Measurements from ENCODE around the gene NOC4L. TPM values are rescaled to one million over a fixed set of nuclear protein-coding genes. Genes with fewer than 3 reads are reported as not detected.
"Not testable (repeated sequence)": the region's sequence is repeated elsewhere in the genome, so short reads cannot be mapped to it uniquely, and the experiment has no call there.

Gene NOC4L
- total RNA-seq, 1 donor from 2014 or later, result 14.5 TPM

GRCh38 chr12:132140501-132140900 is 3.8 kb upstream of the NOC4L start:
- intact Hi-C loops (cut with DNase I), result no loop called here
- ATAC-seq (no peak), DNase-seq (ENCODE audit: low spot score) (no peak)

GRCh38 chr12:132140918-132141841 is 3.1 kb upstream of the NOC4L start:
- no peak for DNase-seq (ENCODE audit: low spot score)
- no peak for ATAC-seq
- intact Hi-C loops (cut with DNase I), result no loop called here

DNA sequence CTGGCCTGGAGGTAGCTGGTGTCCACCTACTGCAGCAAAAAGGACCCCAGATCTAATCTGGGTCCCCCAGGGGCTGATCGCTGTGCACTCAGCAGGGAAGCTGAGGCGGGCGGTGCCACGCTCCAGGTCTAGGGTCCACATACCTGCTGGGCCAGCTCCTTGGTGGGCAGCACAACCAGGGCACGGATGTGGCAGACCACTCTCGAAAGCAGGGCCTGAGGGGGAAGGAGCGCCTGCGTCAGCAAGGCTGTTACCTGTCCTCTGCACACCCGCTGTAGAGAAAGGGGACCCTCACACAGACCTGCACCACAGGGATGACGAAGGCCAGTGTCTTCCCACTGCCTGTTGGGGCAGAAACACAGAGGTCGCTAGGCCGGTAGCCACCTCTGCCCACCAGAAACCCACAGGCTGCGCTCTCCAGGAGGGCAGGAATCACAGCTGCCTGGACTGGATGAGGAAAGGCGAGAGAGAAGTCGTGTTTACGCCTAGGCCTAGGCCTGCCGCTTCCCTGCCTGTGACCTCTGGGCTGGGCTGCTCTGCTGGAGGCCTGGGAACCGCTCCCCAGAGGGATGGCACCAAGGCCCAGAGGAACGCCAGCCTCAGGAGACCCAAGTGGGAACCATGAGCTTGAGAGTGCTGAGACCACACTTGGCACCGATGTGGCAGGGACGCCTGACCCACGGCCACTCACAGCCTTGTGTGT is 2.1 kb upstream of the NOC4L start:
- no peak for ATAC-seq
- no peak for DNase-seq (ENCODE audit: low spot score)
- intact Hi-C loops (cut with DNase I), result no loop called here

- intact Hi-C loops (cut with DNase I), result no loop called here
- no peak for DNase-seq (ENCODE audit: low spot score)
- no peak for ATAC-seq
These were observed 1.4 kb upstream of the NOC4L start for GRCh38 chr12:132142679-132143335.

GRCh38 chr12:132143336-132144071 is 753 bp upstream of the NOC4L start:
- DNase-seq (ENCODE audit: low spot score), result peak; percentile 57
- no peak for ATAC-seq
- intact Hi-C loops (cut with DNase I), result no loop called here

- intact Hi-C loops (cut with DNase I), result no loop called here
These were observed 532 bp downstream of the NOC4L start for GRCh38 chr12:132144810-132145168.

DNA sequence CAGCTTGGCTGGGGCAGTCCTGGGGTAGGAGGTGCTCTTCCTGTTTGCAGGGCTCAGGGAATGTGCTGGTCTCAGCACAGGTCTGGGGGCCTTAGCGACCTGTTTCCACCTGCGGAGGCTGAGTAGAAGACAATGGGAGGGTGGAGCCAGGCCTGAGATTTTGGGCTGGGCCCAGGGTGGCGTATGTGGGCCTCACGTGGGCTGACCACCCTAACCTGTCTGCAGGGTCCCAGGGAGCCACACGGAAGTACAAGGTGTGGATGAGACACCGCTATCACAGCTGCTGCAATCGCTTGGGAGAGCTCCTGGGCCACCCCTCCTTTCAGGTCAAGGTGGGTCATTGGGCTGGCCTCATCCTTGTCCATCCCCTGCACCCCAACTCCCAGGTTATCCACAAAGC is 1.1 kb downstream of the NOC4L start:
- DNase-seq (ENCODE audit: low spot score), result no peak
- intact Hi-C loops (cut with DNase I), result no loop called here
- ATAC-seq, result no peak

More at GRCh38 chr12:132144810-132145168, 532 bp downstream of the NOC4L start:
- DNase-seq (ENCODE audit: low spot score) (no peak), ATAC-seq (no peak)

DNA sequence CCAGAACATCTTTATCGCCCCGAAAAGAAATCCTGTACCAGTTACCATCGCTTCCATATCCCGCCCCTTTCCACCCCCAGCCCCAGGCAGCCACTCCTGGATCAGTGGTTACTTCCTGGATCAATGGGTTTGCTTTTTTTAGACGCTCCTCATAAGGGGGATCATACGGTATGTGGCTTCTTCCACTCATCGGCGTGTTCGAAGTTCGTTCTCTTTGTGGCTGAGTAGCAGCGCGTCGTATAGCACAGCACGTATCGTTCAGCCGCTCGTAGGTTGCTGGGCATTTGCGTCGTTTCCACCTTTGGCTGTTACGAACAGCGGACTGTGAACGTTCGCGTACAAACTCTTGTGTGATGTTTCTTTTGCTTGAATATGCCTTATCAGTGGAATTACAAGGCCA is 1.8 kb downstream of the NOC4L start:
- intact Hi-C loops (cut with DNase I), result no loop called here
- DNase-seq (ENCODE audit: low spot score), result no peak

GRCh38 chr12:132146772-132147422 is 2.6 kb downstream of the NOC4L start:
- DNase-seq (ENCODE audit: low spot score) (no peak), ATAC-seq (no peak)
- intact Hi-C loops (cut with DNase I), result no loop called here

More for the DNA sequence above, 1.8 kb downstream of the NOC4L start:
- ATAC-seq, result no peak

DNA sequence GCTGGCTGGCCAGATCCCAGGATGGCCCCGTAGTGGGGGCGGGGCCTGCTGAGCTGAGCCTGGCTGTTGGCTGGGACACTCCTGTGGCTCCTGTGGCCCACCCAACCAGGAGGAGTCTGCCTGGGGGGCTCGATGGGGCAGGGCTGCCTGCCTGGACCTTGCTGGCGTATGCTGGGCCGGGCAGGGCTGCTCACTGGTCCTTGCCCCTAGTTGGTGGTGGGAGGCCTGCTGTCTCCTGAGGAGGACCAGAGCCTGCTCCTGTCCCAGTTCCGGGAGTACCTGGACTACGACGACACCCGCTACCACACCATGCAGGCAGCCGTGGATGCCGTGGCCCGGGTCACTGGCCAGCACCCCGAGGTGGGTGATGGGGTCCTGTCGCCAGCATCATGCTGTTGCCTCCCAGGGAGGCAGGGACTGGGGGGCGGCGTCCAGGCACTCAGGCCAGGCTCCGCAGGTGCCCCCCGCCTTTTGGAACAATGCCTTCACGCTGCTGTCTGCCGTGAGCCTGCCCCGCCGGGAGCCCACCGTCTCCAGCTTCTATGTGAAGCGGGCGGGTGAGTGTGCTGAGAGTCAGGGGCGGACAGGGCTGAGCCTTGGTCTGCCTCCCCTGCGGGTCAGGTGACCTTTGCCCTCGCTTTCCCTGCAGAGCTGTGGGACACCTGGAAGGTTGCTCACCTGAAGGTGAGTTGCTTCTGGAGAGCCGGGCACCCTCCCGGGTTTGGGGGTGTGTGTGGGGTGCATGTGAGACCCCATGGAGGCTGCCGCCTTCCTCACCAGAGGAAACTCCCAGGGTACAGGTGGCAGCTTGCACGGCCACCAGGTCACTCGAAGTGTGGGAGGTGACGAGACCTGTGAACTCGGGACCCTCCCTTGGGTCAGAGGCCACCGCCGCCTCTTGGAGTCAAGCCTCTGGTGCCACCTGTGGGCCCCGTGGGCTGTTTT is 3.4 kb downstream of the NOC4L start:
- ATAC-seq (no peak), DNase-seq (ENCODE audit: low spot score) (peak; percentile 59)
- intact Hi-C loops (cut with DNase I), result no loop called here

DNA sequence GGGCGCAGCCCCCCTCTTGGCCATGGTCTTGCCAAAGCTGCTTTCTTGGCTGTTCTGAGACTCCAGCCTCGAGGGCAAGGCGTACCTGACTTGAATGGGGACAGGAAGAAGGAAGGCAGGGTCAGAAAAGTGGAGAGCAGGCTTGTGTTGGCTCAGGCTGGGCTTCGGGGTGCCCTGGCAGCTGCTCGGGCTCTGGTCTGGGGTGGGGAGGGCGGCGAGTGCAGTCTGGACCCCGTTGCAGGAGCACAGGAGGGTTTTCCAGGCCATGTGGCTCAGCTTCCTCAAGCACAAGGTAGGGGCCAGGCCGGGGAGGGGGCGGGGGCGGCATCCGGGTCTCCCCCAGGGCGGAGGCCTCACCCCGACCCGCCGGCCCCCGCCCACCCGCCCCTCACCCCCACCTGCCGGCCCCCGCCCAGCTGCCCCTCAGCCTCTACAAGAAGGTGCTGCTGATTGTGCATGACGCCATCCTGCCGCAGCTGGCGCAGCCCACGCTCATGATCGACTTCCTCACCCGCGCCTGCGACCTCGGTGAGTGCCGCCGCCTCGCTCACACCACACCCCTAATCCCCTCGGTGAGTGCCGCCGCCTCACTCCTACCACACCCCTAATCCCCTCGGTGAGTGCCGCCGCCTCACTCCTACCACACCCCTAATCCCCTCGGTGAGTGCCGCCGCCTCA is 4.2 kb downstream of the NOC4L start:
- intact Hi-C loops (cut with DNase I), result no loop called here
- ATAC-seq, result no peak
- no peak for DNase-seq (ENCODE audit: low spot score)

DNA sequence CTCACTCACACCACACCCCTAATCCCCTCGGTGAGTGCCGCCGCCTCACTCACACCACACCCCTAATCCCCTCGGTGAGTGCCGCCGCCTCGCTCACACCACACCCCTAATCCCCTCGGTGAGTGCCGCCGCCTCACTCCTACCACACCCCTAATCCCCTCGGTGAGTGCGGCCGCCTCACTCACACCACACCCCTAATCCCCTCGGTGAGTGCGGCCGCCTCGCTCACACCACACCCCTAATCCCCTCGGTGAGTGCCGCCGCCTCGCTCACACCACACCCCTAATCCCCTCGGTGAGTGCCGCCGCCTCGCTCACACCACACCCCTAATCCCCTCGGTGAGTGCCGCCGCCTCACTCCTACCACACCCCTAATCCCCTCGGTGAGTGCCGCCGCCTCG is 5.3 kb downstream of the NOC4L start:
- intact Hi-C loops (cut with DNase I); DNase-seq (ENCODE audit: low spot score); ATAC-seq: not testable (repeated sequence)

GRCh38 chr12:132150780-132151144 is 6.5 kb downstream of the NOC4L start:
- intact Hi-C loops (cut with DNase I), result loop anchor here (10.0 kb wide), 1 partner anchor 454 kb away; no protein-coding TSS in a partner anchor
- ATAC-seq (no peak), DNase-seq (ENCODE audit: low spot score) (peak; percentile 53)

DNA sequence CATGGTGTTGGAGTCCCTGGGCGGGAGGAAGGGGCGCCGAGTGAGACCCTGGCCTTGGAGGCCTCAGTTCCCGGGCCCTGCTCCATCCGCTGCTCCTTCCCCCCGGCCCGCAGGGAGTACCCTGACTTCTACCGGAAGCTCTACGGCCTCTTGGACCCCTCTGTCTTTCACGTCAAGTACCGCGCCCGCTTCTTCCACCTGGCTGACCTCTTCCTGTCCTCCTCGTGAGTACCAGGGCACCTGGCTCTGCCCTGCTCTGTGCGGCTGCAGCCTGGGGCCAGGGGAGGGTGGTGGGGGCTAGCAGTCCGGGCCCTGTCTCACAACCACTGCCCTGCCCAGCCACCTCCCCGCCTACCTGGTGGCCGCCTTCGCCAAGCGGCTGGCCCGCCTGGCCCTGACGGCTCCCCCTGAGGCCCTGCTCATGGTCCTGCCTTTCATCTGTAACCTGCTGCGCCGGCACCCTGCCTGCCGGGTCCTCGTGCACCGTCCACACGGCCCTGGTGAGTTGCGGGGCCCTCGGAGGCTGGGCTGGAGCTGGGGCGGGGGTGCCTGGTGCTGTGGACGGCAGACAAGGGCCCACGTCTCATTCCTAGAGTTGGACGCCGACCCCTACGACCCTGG is 7.0 kb downstream of the NOC4L start:
- ATAC-seq (no peak), DNase-seq (ENCODE audit: low spot score) (peak; percentile 54)
- intact Hi-C loops (cut with DNase I), result loop anchor here (10.0 kb wide), 1 partner anchor 454 kb away; no protein-coding TSS in a partner anchor

DNA sequence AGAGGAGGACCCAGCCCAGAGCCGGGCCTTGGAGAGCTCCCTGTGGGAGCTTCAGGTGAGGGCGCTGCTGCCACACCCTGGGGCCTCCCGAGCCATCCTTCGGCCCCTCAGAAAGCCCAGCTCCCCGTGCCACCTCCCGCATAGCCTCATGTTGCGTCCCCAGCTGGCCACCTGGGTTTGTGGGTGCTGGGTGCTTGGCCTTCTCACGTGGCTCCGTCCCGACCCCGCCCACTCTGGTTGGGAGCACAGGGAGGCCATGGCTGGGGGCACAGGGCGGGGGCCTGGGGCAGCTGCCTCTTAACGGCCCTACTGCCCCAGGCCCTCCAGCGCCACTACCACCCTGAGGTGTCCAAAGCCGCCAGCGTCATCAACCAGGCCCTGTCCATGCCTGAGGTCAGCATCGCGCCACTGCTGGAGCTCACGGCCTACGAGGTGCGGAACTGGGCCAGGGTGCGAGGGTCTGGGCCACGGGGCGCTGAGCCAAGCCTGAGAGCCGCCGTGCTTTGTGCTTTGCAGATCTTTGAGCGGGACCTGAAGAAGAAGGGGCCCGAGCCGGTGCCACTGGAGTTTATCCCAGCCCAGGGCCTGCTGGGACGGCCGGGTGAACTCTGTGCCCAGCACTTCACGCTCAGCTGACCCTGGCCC is 7.6 kb downstream of the NOC4L start:
- ATAC-seq, result no peak

GRCh38 chr12:132152411-132152821 is 8.2 kb downstream of the NOC4L start:
- no peak for DNase-seq (ENCODE audit: low spot score)
- ATAC-seq, result no peak
- intact Hi-C loops (cut with DNase I), result loop anchor here (10.0 kb wide), 1 partner anchor 452 kb away; no protein-coding TSS in a partner anchor

More for the DNA sequence above, 7.6 kb downstream of the NOC4L start:
- no peak for DNase-seq (ENCODE audit: low spot score)
- intact Hi-C loops (cut with DNase I), result loop anchor here (10.0 kb wide), 1 partner anchor 453 kb away; no protein-coding TSS in a partner anchor
